Ectodermal cell (in vitro differentiated cells): ENCODE results near the gene PEX26.

Experiments used
- H3K27ac ChIP-seq: 2 replicates; pipeline ENCODE4 v1.7.0; 2013; ENCODE audit warnings: mild to moderate bottlenecking, low read depth, low read length; ENCODE audit not compliant: insufficient read depth, poor library complexity, severe bottlenecking
- H3K27me3 ChIP-seq: 2 replicates; pipeline ENCODE4 v1.7.0; 2013; ENCODE audit warnings: mild to moderate bottlenecking, low read length; ENCODE audit not compliant: insufficient read depth, control insufficient read depth, poor library complexity, severe bottlenecking
- H3K36me3 ChIP-seq: one replicate; pipeline ENCODE4 v1.7.0; 2013; ENCODE audit warnings: low read length; ENCODE audit not compliant: control insufficient read depth, insufficient read depth
- H3K4me1 ChIP-seq: one replicate; pipeline ENCODE4 v1.7.0; 2013; ENCODE audit warnings: low read length; ENCODE audit not compliant: control insufficient read depth, insufficient read depth
- H3K4me3 ChIP-seq: 2 replicates; pipeline ENCODE4 v1.7.0; 2013; ENCODE audit warnings: low read depth, low read length, control low read depth; ENCODE audit not compliant: insufficient read depth
- H3K9me3 ChIP-seq: 2 replicates; pipeline ENCODE4 v1.7.0; 2013; ENCODE audit warnings: mild to moderate bottlenecking, low read length, moderate library complexity; ENCODE audit not compliant: control insufficient read depth
- WGBS, 2 experiments: methylation state at CpG; one replicate each; pipeline ENCODE4 v1.1.7; 2013; ENCODE audit warnings: missing lambda C conversion rate in 2 of 2; 5-methylcytosine and 5-hydroxymethylcytosine counted together

The PEX26 gene

DNA sequence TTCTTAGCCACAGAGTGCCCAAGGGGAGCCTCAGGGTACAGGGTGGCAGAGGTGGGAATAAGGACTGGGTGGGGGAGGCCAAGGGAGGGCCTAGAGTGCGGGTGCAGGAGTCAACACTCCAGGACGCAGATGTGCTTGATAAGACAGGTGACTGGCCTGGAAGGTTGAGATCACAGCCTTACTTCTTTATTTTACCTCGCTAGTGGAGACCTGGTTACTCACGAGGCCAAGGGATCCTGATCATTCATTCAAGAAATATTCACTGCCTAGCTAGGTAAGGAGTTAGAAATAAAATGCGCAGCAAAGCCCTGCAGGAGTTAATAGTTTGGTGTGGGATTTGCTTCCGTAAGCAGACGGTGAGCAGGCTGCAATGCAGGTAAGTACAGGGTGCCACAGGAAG is 13.2 kb upstream of the PEX26 start:
- Histone ChIP-seq H3K4me3 (no peak overlapping the region), H3K27me3 (no peaks in the 10 kb centered on the region), H3K36me3 (no peaks in the 10 kb centered on the region), H3K9me3 (no peaks in the 10 kb centered on the region), H3K27ac (no peak overlapping the region), H3K4me1 (peaks cover 8% of the 10 kb centered on the region)
- WGBS, 2 experiments, result 94 to 95% methylated on average over 7 of the region's 7 CpGs

GRCh38 chr22:18065256-18065655 is 12.5 kb upstream of the PEX26 start:
- no peaks in the 10 kb centered on the region for H3K36me3 ChIP-seq
- H3K9me3 ChIP-seq, result no peaks in the 10 kb centered on the region
- peaks cover 8% of the 10 kb centered on the region for H3K4me1 ChIP-seq
- no peak overlapping the region for H3K27ac ChIP-seq
- 71 to 77% methylated on average over 9 of the region's 9 CpGs for WGBS, 2 experiments
- H3K4me3 ChIP-seq, result no peak overlapping the region
- no peaks in the 10 kb centered on the region for H3K27me3 ChIP-seq

- no peaks in the 10 kb centered on the region for H3K36me3 ChIP-seq
- H3K4me1 ChIP-seq, result peaks cover 3% of the 10 kb centered on the region
- H3K9me3 ChIP-seq, result no peaks in the 10 kb centered on the region
- H3K27me3 ChIP-seq, result no peaks in the 10 kb centered on the region
- no peak overlapping the region for H3K4me3 ChIP-seq
- WGBS, 2 experiments, result 85 to 90% methylated on average over 12 of the region's 12 CpGs
- no peak overlapping the region for H3K27ac ChIP-seq
Measured at GRCh38 chr22:18066181-18066859, 11.5 kb upstream of the PEX26 start.

DNA sequence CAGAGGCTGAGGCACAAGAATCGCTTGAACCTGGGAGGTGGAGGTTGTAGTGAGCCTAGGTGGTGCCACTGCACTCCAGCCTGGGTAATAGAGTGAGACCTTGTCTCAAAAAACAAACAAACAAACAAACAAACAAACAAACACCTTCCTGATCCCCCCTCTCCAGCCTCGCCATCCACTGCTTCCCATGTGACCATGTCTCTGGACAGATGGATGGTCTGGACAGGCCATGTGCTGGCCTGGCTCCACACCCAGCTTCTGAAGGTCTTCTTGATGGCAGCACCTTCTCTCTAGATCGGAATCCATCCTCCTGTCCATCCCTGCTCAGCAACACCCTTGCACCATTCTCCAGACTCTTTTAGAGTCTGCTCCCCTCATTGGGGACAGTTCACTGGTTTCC is 10.7 kb upstream of the PEX26 start:
- Histone ChIP-seq H3K27ac (no peak overlapping the region), H3K36me3 (no peaks in the 10 kb centered on the region), H3K4me1 (no peaks in the 10 kb centered on the region), H3K9me3 (no peaks in the 10 kb centered on the region), H3K27me3 (no peaks in the 10 kb centered on the region), H3K4me3 (no peak overlapping the region)
- WGBS, 2 experiments, result 90 to 92% methylated on average over 3 of the region's 3 CpGs

GRCh38 chr22:18067548-18068341 is 10.0 kb upstream of the PEX26 start:
- Histone ChIP-seq H3K36me3 (no peaks in the 10 kb centered on the region), H3K4me1 (no peaks in the 10 kb centered on the region), H3K9me3 (no peaks in the 10 kb centered on the region), H3K27me3 (no peaks in the 10 kb centered on the region), H3K4me3 (no peak overlapping the region), H3K27ac (no peak overlapping the region)
- 72% methylated on average over 14 of the region's 14 CpGs for WGBS, 2 experiments

- Histone ChIP-seq H3K27ac (no peak overlapping the region), H3K36me3 (no peaks in the 10 kb centered on the region), H3K4me1 (no peaks in the 10 kb centered on the region), H3K4me3 (no peak overlapping the region), H3K9me3 (no peaks in the 10 kb centered on the region), H3K27me3 (no peaks in the 10 kb centered on the region)
- WGBS, 2 experiments, result 73 to 74% methylated on average over 3 of the region's 3 CpGs
Measured at GRCh38 chr22:18068381-18068988, 9.3 kb upstream of the PEX26 start.

DNA sequence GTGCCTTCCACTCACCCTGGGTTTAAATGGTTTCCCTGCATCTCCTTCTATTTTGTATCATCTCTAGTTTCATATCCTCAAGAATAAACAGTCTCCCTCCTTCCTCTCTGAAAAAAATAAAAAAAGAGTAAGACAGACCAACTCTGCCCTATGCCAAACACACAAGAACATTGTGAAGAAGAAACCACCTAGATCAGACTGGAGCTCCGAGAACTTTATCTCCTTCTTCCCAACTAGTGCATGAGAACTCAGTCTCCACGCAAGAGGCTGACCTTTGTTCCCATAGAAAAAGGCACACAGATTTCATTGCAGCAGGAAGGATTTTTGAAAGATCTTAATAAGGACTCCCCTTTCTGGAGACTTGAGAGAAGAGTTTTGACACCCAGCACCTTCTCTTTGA is 8.7 kb upstream of the PEX26 start:
- Histone ChIP-seq H3K27ac (no peak overlapping the region), H3K27me3 (no peaks in the 10 kb centered on the region), H3K4me1 (no peaks in the 10 kb centered on the region), H3K9me3 (no peaks in the 10 kb centered on the region), H3K4me3 (no peak overlapping the region), H3K36me3 (no peaks in the 10 kb centered on the region)
- 94 to 98% methylated on average over 2 of the region's 2 CpGs for WGBS, 2 experiments

DNA sequence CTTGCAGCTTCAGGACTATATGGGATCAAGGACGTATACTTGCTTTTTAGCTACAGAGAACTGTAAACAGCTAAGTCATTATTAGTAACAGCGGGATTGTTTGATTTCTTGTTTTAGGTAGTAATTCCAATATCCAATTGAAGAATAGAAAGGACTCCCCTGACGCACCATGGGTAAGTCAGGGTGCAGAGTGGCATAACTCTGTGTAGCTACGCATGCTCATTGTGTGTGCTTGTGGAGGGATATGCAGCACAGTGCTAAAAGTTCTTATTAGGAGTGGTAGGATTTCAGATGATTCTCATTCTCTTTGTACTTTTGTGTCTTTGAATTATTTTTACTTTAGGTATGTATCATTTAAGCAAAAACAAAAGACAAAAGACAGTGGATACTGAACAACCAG is 7.7 kb upstream of the PEX26 start:
- Histone ChIP-seq H3K9me3 (no peaks in the 10 kb centered on the region), H3K36me3 (no peaks in the 10 kb centered on the region), H3K4me1 (no peaks in the 10 kb centered on the region), H3K27me3 (no peaks in the 10 kb centered on the region), H3K4me3 (no peak overlapping the region), H3K27ac (no peak overlapping the region)
- 92 to 93% methylated on average over 4 of the region's 4 CpGs for WGBS, 2 experiments

- Histone ChIP-seq H3K4me1 (no peaks in the 10 kb centered on the region), H3K9me3 (no peaks in the 10 kb centered on the region), H3K27ac (no peak overlapping the region), H3K36me3 (no peaks in the 10 kb centered on the region), H3K27me3 (no peaks in the 10 kb centered on the region), H3K4me3 (no peak overlapping the region)
- 90 to 91% methylated on average over 14 of the region's 14 CpGs for WGBS, 2 experiments
Measured at GRCh38 chr22:18070556-18071306, 7.1 kb upstream of the PEX26 start.
